GF-D8 (cell line): ENCODE results near the gene ABCE1.
A peak's percentile ranks its signal among the peaks of the same experiment; 100 is the strongest.
"Not testable (repeated sequence)": the region's sequence is repeated elsewhere in the genome, so short reads cannot be mapped to it uniquely, and the experiment has no call there.

ENCODE experiments used
- DNase-seq: peaks from one replicate; lab custom pipeline; 2025; lab: John Stamatoyannopoulos, UW

The ABCE1 gene

DNA sequence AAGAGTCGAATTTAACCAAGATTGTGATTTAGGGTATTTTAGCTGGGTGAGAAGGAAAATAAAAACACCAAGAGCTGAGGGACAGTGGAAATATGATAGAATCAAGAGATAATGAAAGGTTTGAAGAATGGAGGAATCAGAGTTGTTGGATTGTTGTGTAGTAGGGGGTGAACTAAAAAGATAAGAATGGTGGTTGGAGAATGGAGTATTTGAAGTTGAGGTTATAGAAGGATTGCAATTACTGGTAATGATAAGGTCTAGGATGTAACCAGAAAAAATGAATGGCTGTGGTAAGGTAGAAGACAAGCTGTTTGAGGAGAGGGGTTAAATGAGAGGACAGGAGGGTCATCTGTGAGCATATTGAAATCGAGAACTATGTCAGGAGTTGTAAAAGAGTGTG is 4.5 kb downstream of the ABCE1 start:
- DNase-seq = no peak

DNA sequence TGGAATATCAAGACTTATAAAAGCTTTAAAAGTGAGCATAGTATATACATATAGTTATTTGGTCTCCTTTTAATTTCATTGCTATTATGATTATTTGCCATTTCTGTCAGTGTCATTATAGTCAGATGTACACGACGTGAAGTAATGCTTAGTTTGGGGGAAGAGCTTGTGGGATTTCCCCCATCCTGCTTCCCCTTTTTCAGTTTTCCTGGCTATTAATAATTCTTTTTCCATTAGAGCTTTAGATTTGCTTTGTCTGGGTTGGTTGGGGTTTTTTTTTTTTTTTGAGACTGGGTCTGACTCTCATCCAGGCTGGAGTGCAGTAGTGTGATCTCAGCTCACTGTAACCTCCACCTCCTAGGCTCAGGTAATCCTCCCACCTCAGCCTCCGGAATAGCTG is 5.4 kb downstream of the ABCE1 start:
- no peak for DNase-seq

DNA sequence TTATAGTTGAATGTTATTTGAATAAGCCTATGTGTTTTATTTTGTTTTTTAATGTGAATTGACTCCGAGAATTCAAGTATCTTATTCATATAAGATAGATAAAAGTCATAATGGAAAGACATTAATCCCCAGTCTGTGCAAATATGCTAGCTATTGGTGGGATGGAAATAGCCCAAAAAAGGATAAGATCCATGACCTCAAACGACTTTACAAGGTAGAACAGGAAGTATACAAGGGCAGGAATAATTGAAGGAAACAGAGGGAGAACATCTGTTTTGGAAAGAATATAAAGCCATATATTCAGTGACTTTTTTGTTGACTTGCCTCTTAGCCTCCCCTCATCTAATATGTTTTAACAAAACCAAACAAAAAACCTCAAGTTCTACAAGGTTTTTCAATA is 9.0 kb downstream of the ABCE1 start:
- DNase-seq = no peak

GRCh38 chr4:145108128-145108527 is 10.0 kb downstream of the ABCE1 start:
- DNase-seq = no peak

DNA sequence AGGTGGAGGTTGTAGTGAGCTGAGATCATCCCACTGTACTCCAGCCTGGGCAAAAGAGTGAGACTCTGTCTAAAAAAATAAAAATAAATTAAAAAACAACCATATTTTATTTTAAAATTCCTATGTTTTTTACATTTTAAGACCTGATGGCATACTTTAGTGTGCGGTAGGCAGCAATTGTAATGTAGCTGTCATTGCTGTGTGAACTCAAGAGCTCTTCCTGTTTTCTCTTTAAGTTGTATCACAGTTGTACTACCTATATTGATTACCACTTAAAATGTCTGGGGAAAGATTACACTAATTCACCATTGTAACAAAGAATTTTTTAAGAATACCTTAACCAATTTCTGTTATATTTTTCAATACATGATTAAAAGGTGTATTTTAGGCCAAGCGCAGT is 27.3 kb downstream of the ABCE1 start:
- no peak for DNase-seq

DNA sequence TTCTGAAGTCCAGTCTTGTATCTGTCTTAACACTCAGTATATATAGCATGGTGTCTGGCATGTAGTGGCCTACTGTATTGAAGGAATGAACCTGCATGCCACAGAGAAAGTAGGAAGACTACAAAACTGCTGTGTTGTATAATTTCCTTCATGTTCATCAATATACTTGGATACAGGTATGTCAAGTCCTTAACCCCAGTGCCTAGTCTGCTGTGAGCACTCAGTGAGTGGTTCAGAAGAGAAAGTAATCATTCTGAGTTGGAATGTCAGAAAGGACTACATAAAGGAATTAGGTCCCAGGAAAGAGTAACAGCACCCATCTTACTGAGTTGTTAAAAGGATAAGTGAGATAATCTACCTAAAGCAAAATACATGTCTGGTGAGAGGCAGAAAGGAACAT is 32.0 kb downstream of the ABCE1 start:
- DNase-seq = no peak

DNA sequence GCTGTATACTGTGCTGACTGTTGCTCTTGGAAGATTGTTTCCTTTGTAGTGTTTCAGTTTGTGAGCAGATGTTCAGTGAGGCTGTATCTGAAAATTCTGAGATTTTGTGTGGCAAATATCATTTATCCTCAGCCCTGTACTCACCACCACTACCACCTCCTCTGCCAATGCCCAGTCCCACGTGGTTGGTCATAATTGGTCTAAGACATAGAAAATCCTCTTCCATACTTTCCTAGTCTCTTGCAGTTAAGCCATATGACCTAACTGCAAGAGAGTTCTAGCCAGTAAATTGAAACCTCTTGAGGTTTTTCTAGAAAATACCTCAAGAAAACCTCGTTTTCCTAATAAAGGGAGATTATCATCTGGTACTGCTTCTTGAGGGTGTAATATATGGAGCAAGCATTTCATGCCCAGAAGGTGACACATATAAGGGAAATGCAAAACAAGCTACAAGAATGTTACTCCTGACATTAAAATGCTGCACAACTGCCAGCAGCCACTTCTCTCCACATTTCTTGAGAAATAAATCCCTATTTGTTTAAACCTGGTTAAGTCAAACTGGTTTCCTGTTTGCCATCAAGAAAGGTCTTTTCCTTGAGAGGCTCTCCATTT is 32.8 kb downstream of the ABCE1 start:
- DNase-seq = peak; percentile 43

DNA sequence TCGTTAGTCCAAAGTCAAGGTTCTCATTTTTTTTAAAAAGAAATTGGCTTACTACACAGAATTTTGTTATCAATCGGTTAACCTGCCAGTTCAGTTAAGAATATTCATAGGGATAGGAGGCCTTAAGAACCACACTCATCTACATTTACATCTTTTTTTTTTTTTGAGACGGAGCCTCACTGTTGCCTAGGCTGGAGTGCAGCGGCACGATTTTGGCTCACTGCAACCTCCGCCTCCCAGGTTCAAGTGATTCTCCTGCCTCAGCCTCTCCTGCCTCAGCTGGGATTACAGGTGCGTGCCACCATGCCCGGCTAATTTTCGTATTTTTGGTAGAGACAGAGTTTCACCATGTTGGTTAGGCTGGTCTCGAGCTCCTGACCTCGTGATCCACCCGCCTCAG is 33.7 kb downstream of the ABCE1 start:
- no peak for DNase-seq

GRCh38 chr4:145132511-145133098 is 34.5 kb downstream of the ABCE1 start:
- peak; percentile 21 for DNase-seq

DNA sequence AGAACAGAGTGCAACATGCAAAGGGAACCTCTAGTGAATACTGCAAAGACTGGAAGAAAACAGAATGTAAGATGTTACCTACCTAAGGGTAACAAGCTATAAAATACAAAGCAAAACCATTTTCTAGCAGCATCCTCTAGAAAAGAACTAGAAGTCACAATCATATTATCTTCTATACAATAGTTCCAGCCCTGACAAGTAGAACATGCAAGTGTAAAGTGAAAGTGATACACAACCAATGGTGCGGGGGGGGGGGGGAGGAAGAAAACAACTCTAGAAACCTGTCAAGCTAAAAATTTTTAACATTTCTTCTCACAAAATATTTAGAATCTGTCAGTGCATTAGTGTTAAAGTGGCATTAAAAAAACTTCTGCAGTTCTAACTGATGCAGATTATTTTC is 38.1 kb downstream of the ABCE1 start:
- not testable (repeated sequence) for DNase-seq

DNA sequence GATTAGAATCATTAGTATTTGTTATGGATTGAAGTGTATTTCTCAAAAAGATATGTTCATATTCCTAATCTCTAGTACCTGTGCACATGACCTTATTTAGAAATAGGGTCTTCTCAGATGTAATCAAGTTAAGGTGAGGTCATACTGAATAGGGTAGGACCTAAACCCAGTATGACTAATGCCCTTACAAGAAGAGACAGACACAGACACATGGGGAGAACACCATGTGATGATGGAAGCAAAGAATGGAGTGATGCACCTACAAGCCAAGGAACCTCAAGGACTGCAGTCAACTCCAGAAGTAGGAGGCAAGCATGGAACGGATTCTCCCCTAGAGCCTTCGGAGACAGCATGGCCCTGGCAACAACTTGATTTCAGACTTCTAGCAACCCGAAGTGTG is 50.9 kb downstream of the ABCE1 start:
- DNase-seq = no peak

GRCh38 chr4:145153181-145153903 is 55.2 kb downstream of the ABCE1 start:
- no peak for DNase-seq

- DNase-seq = no peak
These were observed 55.8 kb downstream of the ABCE1 start for GRCh38 chr4:145153904-145154298.

GRCh38 chr4:145154573-145154972 is 56.5 kb downstream of the ABCE1 start:
- DNase-seq = no peak

- DNase-seq = no peak
These were observed 57.3 kb downstream of the ABCE1 start for GRCh38 chr4:145155268-145155870.

GRCh38 chr4:145156986-145157385 is 58.9 kb downstream of the ABCE1 start:
- no peak for DNase-seq

DNA sequence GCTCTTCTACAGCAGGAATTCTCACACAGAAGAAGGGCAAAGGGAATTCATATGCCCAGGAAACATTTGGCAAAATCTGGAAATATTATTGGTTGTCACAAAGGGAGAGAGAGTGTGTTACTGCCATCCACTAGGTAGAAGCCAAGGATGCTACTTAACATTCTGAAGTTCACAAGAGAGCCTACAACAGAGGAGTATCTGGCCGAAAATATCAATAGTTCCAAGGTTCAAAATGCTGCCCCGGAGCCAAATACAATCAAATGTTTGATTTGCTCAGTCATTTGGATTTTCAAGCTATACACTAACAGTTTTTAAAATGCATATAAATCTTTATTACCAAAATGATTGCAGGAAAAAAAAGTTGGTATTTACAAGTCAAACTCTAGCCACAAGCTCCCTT is 63.4 kb downstream of the ABCE1 start:
- DNase-seq = no peak

DNA sequence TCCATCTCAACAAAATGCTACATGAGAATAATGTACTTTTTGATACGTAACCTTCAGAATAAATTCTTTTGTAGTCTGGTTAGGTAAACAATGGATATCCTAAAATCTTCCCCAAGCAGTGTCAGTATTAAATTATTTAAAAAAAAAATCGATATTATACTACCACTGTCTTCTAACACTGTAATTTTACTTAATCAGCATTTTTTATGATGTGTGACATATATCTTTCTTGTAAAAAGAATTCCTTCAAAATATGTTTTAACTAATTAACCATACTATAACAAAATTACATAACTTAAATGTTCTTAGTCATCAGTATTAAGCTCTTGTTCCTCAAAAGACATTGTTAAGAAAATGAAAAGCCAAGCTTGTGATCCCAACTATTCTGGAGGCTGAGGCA is 69.8 kb downstream of the ABCE1 start:
- no peak for DNase-seq

GRCh38 chr4:145168581-145169187 is 70.6 kb downstream of the ABCE1 start:
- DNase-seq = no peak

- no peak for DNase-seq
These were observed 72.1 kb downstream of the ABCE1 start for GRCh38 chr4:145170223-145170622.

DNA sequence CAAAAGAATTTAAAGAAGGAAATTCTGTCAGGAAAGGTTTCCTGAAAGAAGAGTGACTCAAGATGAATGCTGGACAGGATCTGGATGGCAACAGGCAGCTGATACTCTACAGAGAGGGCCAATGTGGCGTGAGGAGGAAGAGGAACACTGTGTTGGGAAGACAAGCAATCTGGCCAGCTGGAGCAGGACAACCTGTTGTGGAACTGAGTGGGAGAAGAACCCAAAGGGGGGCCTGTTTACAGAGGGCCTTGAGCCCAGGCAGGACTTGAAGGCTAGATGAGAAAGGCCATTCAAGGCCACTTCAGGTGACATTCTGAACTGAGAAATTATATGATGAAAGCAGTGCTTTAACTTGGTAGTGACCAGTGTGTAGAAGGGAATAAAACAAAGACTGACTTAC is 73.8 kb downstream of the ABCE1 start:
- no peak for DNase-seq

GRCh38 chr4:145176641-145177432 is 78.7 kb downstream of the ABCE1 start:
- DNase-seq = no peak
